Activated naive CD4-positive, alpha-beta T cell treated with Interleukin-2 at 50 U/mL for 16 hours (primary cell): ENCODE measurements around the gene ZNF408.
A peak's percentile ranks its signal among the peaks of the same experiment; 100 is the strongest.
"Not testable (repeated sequence)": the region's sequence is repeated elsewhere in the genome, so short reads cannot be mapped to it uniquely, and the experiment has no call there.

Experiments used
- DNase-seq: peaks from one replicate; pipeline ENCODE4 v3.0.0-alpha.2; 2020

ZNF408 gene

DNA sequence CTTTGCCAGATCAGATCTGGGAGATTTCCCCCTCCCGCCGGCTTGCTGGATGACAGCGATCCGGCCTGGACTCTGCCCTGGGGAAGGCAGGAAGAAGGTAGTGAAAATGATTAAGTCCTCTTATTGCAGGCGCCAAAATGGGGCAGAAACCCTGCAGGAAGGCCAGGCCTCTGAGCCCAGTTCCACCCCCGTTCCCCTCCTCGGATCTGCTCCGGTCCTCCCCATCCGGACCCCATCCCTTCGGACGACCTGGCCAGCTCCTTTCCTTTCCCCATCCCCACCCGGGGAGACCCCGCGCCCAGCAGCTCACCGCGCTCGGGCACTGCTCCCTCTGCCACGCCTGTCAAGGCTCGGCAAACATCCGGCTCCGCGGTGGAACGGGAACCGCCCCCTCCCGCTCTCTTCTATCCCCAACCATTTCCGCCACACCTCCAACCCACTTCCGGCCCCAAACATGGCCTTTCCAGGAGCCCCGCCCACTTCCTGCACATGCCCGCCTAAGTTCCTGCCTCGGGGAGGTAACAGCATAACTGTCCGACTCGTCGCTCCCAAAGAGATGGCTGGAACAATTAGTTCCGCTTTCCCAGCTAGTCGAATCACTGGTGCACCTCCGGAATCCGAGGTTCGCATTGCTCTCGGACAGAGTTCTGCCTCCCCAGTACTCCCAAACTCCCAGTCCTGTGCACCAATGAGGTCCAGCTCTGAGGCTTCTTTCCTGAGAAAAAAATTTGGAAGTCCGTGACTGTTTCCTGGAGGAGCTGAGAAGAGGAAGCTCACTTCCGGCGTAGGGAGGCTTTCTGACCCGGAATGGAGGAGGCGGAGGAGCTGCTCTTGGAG is at the start of gene ZNF408, which contains the start of gene ARHGAP1:
Gene ZNF408 (plus strand): TSS at position 791 of the 837 bp plus-strand sequence. CDS start 17 bp downstream, at position 808.
Gene ARHGAP1 (minus strand): TSS at position 379 of the 837 bp plus-strand sequence. CDS start 4,512 bp downstream, outside the sequence.
- DNase-seq: peak; percentile 100

GRCh38 chr11:46655631-46656030 is 45.2 kb upstream of the ZNF408 start:
- DNase-seq: no peak

GRCh38 chr11:46657186-46657585 is 43.6 kb upstream of the ZNF408 start:
- no peak for DNase-seq

- no peak for DNase-seq
These were observed 42.6 kb upstream of the ZNF408 start for GRCh38 chr11:46658259-46658658.

DNA sequence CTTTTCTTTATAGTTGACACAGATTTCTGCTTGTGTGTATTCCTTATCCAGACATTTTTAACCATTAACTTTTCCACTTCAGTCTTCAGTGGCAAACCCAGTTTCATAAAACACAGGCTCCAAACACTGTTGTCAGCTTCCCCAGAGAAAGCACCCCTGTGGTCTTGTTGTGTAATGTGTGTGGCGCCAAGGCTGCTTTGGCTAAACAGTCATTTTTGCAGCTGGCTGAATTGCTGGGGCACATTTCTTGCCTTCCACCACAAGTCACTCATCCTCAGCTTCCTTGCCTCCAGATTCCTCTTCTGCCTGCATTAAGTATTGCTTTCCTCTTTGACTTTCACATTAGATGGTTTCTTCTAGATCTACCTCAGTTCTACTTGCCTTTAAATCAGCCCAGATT is 40.9 kb upstream of the ZNF408 start:
- DNase-seq: no peak

DNA sequence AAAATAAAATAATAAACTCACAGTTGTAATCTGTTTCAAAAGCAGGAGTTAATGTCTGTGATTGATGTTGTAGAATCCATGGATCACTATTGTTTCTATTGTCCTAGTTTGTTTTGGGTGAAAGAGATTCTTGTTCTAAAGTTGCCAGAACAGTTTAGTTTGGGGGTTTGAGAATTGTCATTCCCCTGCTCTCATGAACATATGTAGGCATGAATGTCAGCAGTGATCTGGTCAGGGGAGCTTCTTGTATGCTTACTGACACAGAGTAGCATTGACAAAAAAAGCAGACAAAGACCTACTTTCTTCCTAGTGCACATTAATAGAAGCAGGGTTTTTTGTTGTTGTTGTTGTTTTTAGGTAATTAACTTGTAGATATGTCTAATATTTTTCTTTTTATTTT is 39.0 kb upstream of the ZNF408 start:
- no peak for DNase-seq

GRCh38 chr11:46662366-46662765 is 38.5 kb upstream of the ZNF408 start:
- no peak for DNase-seq

- no peak for DNase-seq
These were observed 37.4 kb upstream of the ZNF408 start for GRCh38 chr11:46663277-46663940.

GRCh38 chr11:46664612-46665011 is 36.2 kb upstream of the ZNF408 start:
- no peak for DNase-seq

GRCh38 chr11:46665356-46665755 is 35.5 kb upstream of the ZNF408 start:
- DNase-seq: no peak

- DNase-seq: no peak
These were observed 34.3 kb upstream of the ZNF408 start for GRCh38 chr11:46666516-46666915.

GRCh38 chr11:46667043-46667481 is 33.8 kb upstream of the ZNF408 start:
- DNase-seq: no peak

DNA sequence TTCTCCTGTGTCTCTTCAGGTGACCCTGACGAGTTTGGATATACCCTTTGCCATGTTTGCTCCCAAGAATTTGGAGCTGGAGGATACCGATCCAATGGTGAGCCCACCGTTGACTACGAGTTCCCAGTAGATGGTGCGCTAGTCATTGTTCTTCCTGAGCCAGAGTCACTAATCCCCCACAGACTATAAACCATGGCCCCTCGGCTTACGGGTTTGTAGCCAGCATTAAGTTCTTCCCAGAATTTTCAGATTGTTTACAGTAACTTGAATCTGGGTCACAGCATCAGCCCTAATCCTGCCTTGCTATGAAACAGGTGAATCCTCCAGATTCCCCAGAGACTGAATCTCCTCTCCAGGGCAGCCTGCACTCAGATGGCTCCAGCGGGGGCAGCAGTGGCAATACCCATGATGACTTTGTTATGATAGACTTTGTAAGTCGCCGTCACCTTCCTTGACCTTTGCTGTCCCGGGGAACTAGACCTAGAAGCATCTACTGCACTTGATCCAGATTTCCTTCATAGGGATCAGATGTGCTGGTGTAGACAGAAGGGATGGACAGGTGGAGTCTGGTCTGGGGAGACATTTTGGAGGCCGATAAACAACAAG is 32.2 kb upstream of the ZNF408 start:
- DNase-seq: no peak

- DNase-seq: no peak
These were observed 31.1 kb upstream of the ZNF408 start for GRCh38 chr11:46669711-46670139.

GRCh38 chr11:46670521-46670920 is 30.3 kb upstream of the ZNF408 start:
- not testable (repeated sequence) for DNase-seq

DNA sequence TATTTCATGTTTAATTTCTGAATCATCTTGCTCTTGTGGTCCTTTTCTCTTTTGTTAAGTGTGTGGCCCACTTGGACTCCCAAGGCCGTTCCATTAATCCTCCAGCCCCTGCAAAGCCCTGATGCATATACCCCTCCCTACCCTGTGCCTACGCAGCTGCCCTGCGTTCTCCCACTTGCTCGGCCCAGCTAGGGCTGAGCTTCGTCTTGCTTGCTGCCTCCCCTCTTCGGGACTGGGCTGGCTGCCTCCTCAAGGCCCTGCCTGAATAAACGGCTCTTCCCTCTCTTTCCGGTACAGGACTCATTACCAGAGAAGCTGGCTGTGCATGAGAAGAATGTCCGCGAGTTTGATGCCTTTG is 28.9 kb upstream of the ZNF408 start:
- no peak for DNase-seq

GRCh38 chr11:46672381-46672839 is 28.4 kb upstream of the ZNF408 start:
- no peak for DNase-seq

- DNase-seq: no peak
These were observed 26.9 kb upstream of the ZNF408 start for GRCh38 chr11:46673713-46674462.

DNA sequence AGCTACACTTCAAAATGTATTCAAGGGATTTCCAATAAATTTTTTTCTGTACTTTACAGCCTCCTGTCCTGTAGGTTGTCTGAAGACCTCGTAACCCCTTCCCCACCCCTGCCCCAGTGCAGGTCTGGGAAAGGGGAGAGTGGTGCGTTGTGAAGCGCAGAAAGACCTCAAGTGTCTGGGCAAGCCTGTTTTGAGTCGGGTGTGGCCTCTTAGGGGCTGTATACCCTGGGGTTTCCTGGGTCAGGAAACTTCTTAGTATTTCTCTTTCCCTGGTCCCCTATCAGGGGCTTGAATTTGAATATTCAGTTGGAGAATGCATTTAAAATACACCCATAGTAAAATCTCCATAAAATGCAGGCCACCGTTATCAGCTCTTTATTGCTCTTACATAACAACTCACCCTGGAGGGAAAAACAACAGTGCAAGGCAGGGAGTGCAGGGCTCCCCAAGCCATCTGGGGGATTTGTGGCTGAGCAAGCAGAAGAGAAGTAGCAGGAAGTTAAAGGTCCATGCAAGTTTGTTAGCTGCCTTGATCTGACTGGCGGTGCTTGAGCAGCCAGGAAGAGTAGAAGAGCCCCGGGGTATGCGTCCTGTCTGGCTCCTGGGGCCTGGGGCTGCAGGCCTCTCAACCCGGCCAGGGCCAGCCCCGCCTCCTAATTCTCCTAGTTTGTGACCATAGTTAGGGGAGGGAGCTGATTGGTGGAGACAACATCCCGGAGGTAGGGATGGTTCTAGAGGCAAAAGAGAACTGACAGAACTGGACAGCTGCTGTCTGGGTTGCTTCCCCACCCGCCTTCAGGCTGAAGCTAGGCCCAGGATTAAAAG is 26.2 kb upstream of the ZNF408 start:
- peak; percentile 9 for DNase-seq

DNA sequence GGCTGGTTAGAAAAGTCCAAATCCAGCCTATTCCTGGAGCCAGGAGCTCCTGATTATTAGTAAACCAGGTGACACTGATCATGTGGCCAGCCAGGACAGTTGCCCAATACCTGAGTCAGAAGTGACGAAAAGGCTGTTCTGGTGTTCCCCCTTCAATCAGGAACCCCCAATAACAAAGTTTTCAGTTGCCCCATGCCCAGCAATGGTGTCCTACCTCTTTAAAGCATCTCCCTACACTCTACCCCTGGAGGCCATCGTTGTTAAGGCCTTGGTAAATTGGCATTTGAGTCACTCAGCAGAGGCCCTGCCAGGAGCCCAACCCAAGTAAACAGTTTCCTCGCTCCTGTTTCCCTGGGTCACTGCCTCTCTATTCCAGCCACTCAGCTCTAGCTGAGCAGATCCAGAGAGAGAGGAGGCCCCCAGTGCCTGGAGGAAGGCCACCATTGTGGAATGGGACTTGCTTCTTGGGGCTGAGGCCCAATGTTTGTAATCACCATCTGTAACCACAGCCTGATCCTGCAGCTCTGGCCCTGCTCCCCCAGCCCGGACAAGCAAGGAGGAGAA is 25.5 kb upstream of the ZNF408 start:
- DNase-seq: no peak

GRCh38 chr11:46675949-46676348 is 24.9 kb upstream of the ZNF408 start:
- no peak for DNase-seq
